ENCODE measurements around the gene TTC1.
A peak's percentile ranks its signal among the peaks of the same experiment; 100 is the strongest.

- TF ChIP-seq POLR2AphosphoS5 (IDR thresholded peaks at IDR 0.05; ENCODE audit: low read depth, low read length): no peak
- TF ChIP-seq CTCF (IDR thresholded peaks at IDR 0.05): peak; percentile 88
- no peak for TF ChIP-seq REST (IDR thresholded peaks at IDR 0.05; ENCODE audit: insufficient read depth in 1 of 2, low read depth in 2 of 2, low read length in 1 of 2)
These were observed 13.0 kb downstream of the TTC1 start for GRCh38 chr5:160021831-160022446.

All from Panc1 (cell line).